IMR-90 (cell line): ENCODE data around the gene SAMM50. TPM values are rescaled to one million over a fixed set of nuclear protein-coding genes. Genes with fewer than 3 reads are reported as not detected.

Experiments used
- ATAC-seq: fragments of 200-7000 bp; cut with Tn5 transposase; 2 replicates; pipeline ENCODE4 v1.9.1; 2020; ENCODE audit warnings: low read depth, mild to moderate bottlenecking, moderate library complexity
- BruUV-seq: library from RNA; stranded (reverse); fragments of 400-500 nt; replicated peaks from 2 replicates; lab custom pipeline; 2021; lab: Mats Ljungman, UMichigan
- CTCF ChIA-PET: fragments of 300-600 bp; formaldehyde crosslinking; extraction: SDS; loops from one replicate; lab custom pipeline; 2021; ENCODE audit warnings: antibody characterized with exemption; lab: Yijun Ruan, JAX
- POLR2A ChIA-PET: fragments of 300-600 bp; sonication (Branson Sonifier 250); formaldehyde crosslinking; loops from one replicate; lab custom pipeline; 2022; ENCODE audit warnings: antibody characterized with exemption; ENCODE audit not compliant: unreplicated experiment; lab: Charles Lee
- DNase-seq: peaks from one replicate; pipeline ENCODE4 v3.0.0; 2013
- H2AFZ ChIP-seq: replicated peaks from 2 replicates; pipeline ENCODE3; 2013; ENCODE audit warnings: low read length, mild to moderate bottlenecking; ENCODE audit not compliant: poor library complexity
- H2AK5ac ChIP-seq: 2 replicates; pipeline ENCODE4 v1.6.1; 2013; ENCODE audit warnings: low read depth, low read length, inconsistent platforms
- H2AK9ac ChIP-seq: replicated peaks from 2 replicates; pipeline ENCODE3; 2013; ENCODE audit warnings: mild to moderate bottlenecking, low read depth, low read length, moderate library complexity; ENCODE audit not compliant: poor library complexity
- H2BK120ac ChIP-seq: 2 replicates; pipeline ENCODE4 v1.6.1; 2013; ENCODE audit warnings: low read depth, low read length, inconsistent platforms
- H2BK15ac ChIP-seq: 3 replicates; pipeline ENCODE4 v1.6.1; 2013; ENCODE audit warnings: low read depth, low read length, inconsistent platforms
- H2BK20ac ChIP-seq: 2 replicates; pipeline ENCODE4 v1.6.1; 2013; ENCODE audit warnings: low read depth, mild to moderate bottlenecking, inconsistent platforms, low read length, moderate library complexity
- H2BK5ac ChIP-seq: 2 replicates; pipeline ENCODE4 v1.6.1; 2013; ENCODE audit warnings: mild to moderate bottlenecking, low read depth, low read length, inconsistent platforms; ENCODE audit not compliant: poor library complexity, severe bottlenecking
- H3K14ac ChIP-seq: replicated peaks from 2 replicates; pipeline ENCODE4 v1.6.1; 2013; ENCODE audit warnings: low read depth, low read length, inconsistent platforms
- H3K18ac ChIP-seq: 2 replicates; pipeline ENCODE4 v1.6.1; 2013; ENCODE audit warnings: low read depth, low read length, control low read depth
- H3K23ac ChIP-seq: 2 replicates; pipeline ENCODE4 v1.6.1; 2013; ENCODE audit warnings: low read depth, low read length, inconsistent platforms
- H3K27ac ChIP-seq: 2 replicates; pipeline ENCODE4 v1.5.1; 2013; ENCODE audit warnings: mild to moderate bottlenecking, control low read depth, low read length; ENCODE audit not compliant: insufficient read depth
- H3K27me3 ChIP-seq: 2 replicates; pipeline ENCODE4 v1.6.1; 2013; ENCODE audit warnings: low read length; ENCODE audit not compliant: control insufficient read depth, insufficient read depth
- H3K36me3 ChIP-seq: 2 replicates; pipeline ENCODE4 v1.6.1; 2013; ENCODE audit warnings: low read length, mixed read lengths; ENCODE audit not compliant: control insufficient read depth, insufficient read depth
- H3K4ac ChIP-seq: 2 replicates; pipeline ENCODE4 v1.6.1; 2013; ENCODE audit warnings: low read depth, low read length, inconsistent platforms
- H3K4me1 ChIP-seq: 2 replicates; pipeline ENCODE4 v1.6.1; 2013; ENCODE audit warnings: low read length, mixed read lengths; ENCODE audit not compliant: control insufficient read depth, insufficient read depth
- H3K4me2 ChIP-seq: 2 replicates; pipeline ENCODE4 v1.6.1; 2013; ENCODE audit warnings: low read depth, mild to moderate bottlenecking, control low read depth, low read length, moderate library complexity
- H3K4me3 ChIP-seq: 2 replicates; pipeline ENCODE4 v1.5.1; 2013; ENCODE audit warnings: low read depth, mild to moderate bottlenecking, control low read depth, low read length, moderate library complexity; ENCODE audit not compliant: insufficient read depth
- H3K56ac ChIP-seq: 2 replicates; pipeline ENCODE4 v1.6.1; 2013; ENCODE audit warnings: low read length, inconsistent platforms; ENCODE audit not compliant: insufficient read depth; ENCODE audit errors: extremely low read depth
- H3K79me1 ChIP-seq, 2 experiments: 2 replicates each; pipeline ENCODE4 v1.6.1; 2013; ENCODE audit warnings: low read length in 2 of 2, inconsistent platforms in 1 of 2, low read depth in 1 of 2
- H3K9ac ChIP-seq: 2 replicates; pipeline ENCODE4 v1.6.1; 2013; ENCODE audit warnings: low read depth, low read length, control low read depth
- H3K9me1 ChIP-seq: 2 replicates; pipeline ENCODE4 v1.6.1; 2013; ENCODE audit warnings: low read length, inconsistent platforms; ENCODE audit not compliant: insufficient read depth
- H3K9me3 ChIP-seq: 2 replicates; pipeline ENCODE4 v1.6.1; 2013; ENCODE audit warnings: low read length; ENCODE audit not compliant: control insufficient read depth, insufficient read depth
- H4K20me1 ChIP-seq: 2 replicates; pipeline ENCODE4 v1.6.1; 2013; ENCODE audit warnings: low read length, inconsistent platforms; ENCODE audit not compliant: insufficient read depth
- H4K5ac ChIP-seq: 2 replicates; pipeline ENCODE4 v1.6.1; 2013; ENCODE audit warnings: mild to moderate bottlenecking, low read depth, low read length, control low read depth
- H4K8ac ChIP-seq, 2 experiments: 2 replicates each; pipeline ENCODE4 v1.6.1; 2013; ENCODE audit warnings: low read depth in 2 of 2, low read length in 2 of 2, control low read depth in 1 of 2, inconsistent platforms in 1 of 2
- H4K91ac ChIP-seq: 2 replicates; pipeline ENCODE4 v1.6.1; 2013; ENCODE audit warnings: low read depth, low read length, inconsistent platforms; ENCODE audit not compliant: insufficient read depth
- BHLHE40 ChIP-seq: fragments of 150-350 bp; IDR thresholded peaks from 2 replicates; pipeline ENCODE4 v1.6.1; 2016; ENCODE audit warnings: mild to moderate bottlenecking, low read depth, low read length
- CEBPB ChIP-seq: IDR thresholded peaks from 2 replicates; pipeline ENCODE4 v1.6.1; 2012; ENCODE audit warnings: low read depth, low read length, improper control_type of control experiment
- CHD1 ChIP-seq: IDR thresholded peaks from 2 replicates; pipeline ENCODE4 v1.6.1; 2012; ENCODE audit warnings: low read depth, low read length, improper control_type of control experiment
- FOS ChIP-seq: fragments of 150-350 bp; IDR thresholded peaks from 2 replicates; pipeline ENCODE4 v1.6.1; 2016; ENCODE audit warnings: low read depth, low read length
- MAFK ChIP-seq: IDR thresholded peaks from 2 replicates; pipeline ENCODE4 v1.6.1; 2012; ENCODE audit warnings: low read depth, low read length, improper control_type of control experiment
- MAZ ChIP-seq: IDR thresholded peaks from 2 replicates; pipeline ENCODE4 v1.6.1; 2012; ENCODE audit warnings: low read depth, mild to moderate bottlenecking, low read length, improper control_type of control experiment, moderate library complexity, borderline replicate concordance
- MXI1 ChIP-seq: IDR thresholded peaks from 2 replicates; pipeline ENCODE4 v1.6.1; 2012; ENCODE audit warnings: low read depth, mild to moderate bottlenecking, low read length, moderate library complexity, borderline replicate concordance
- NFE2L2 ChIP-seq: fragments of 150-350 bp; IDR thresholded peaks from 2 replicates; pipeline ENCODE4 v1.6.1; 2016; ENCODE audit warnings: low read depth, mild to moderate bottlenecking, low read length
- POLR2A ChIP-seq: IDR thresholded peaks from 2 replicates; pipeline ENCODE4 v1.6.1; 2012; ENCODE audit warnings: mild to moderate bottlenecking, low read depth, low read length
- RAD21 ChIP-seq: IDR thresholded peaks from 2 replicates; pipeline ENCODE4 v1.6.1; 2012; ENCODE audit warnings: low read length, improper control_type of control experiment
- RCOR1 ChIP-seq: IDR thresholded peaks from 2 replicates; pipeline ENCODE4 v1.6.1; 2012; ENCODE audit warnings: mild to moderate bottlenecking, low read length, improper control_type of control experiment; ENCODE audit not compliant: insufficient replicate concordance
- RFX5 ChIP-seq: IDR thresholded peaks from 2 replicates; pipeline ENCODE4 v1.8.0; 2012; ENCODE audit warnings: low read depth, mild to moderate bottlenecking, low read length, moderate library complexity
- SMC3 ChIP-seq: fragments of 150-350 bp; IDR thresholded peaks from 2 replicates; pipeline ENCODE4 v1.6.1; 2016; ENCODE audit warnings: low read depth, mild to moderate bottlenecking, antibody characterized with exemption, low read length, moderate library complexity
- WGBS, 2 experiments: methylation state at CpG; one replicate each; pipeline versions ENCODE4 v1.1.5 to v1.1.7; 2013; ENCODE audit warnings: missing lambda C conversion rate in 2 of 2; ENCODE audit not compliant: insufficient read length in 1 of 2; ENCODE audit errors: extremely low coverage in 2 of 2; 5-methylcytosine and 5-hydroxymethylcytosine counted together
- dilution Hi-C: fragments of 300-500 bp; cut with HindIII; formaldehyde crosslinking; loops from one replicate; pipeline ENCODE4 v1.14.3; 2018; ENCODE audit warnings: low sequenced_read_pairs; ENCODE audit not compliant: unreplicated experiment
- in situ Hi-C: fragments of 300-500 bp; cut with MboI; formaldehyde crosslinking; loops from 3 replicates; pipeline ENCODE4 v1.14.3; 2019; ENCODE audit warnings: low sequenced_read_pairs, inconsistent platforms, mixed read lengths
- intact Hi-C: fragments of 100-400 bp; cut with micrococcal nuclease; formaldehyde crosslinking; loops from 2 replicates; pipeline ENCODE4 v1.10.0; 2022
- polyA plus RNA-seq, 3 experiments: library from polyadenylated mRNA; depleted of rRNA; stranded (reverse); fragments of >200 nt; gene quantifications; 2 replicates each; pipeline ENCODE4 v1.2.3, GENCODE V29; 2012; ENCODE audit warnings: low replicate concordance in 1 of 3
- total RNA-seq: library from RNA; depleted of rRNA; stranded (reverse); fragments of >200 nt; gene quantifications from 2 replicates; pipeline ENCODE4 v1.2.3, GENCODE V29; 2012
- TF ChIP-seq, protein P1 (sequence below): fragments of 150-350 bp; IDR thresholded peaks from 2 replicates; pipeline ENCODE4 v1.6.1; 2017; ENCODE audit warnings: mild to moderate bottlenecking, antibody characterized with exemption, low read length, low read depth
- TF ChIP-seq, protein P2 (sequence below): conservative IDR thresholded peaks from 2 replicates; pipeline ENCODE4 v1.5.1; 2012; ENCODE audit warnings: mild to moderate bottlenecking, low read depth, low read length, improper control_type of control experiment

Gene SAMM50
- total and polyA plus RNA-seq, 2 of the 4 experiments (the other 2 are of a cell fraction): 40.6 to 43.7 TPM

GRCh38 chr22:43976861-43977795 is 21.9 kb downstream of the SAMM50 start:
- CTCF ChIA-PET: interaction anchor here (0.9 kb wide), 1 partner anchor 16 kb away, joined by 3 read pairs; no protein-coding TSS in a partner anchor
- Histone ChIP-seq H3K27me3 (no peaks in the 10 kb centered on the region), H2BK15ac (no peak overlapping the region), H2BK120ac (no peak overlapping the region), H2BK5ac (no peak overlapping the region), H3K14ac (no peak overlapping the region), H3K4me2 (no peak overlapping the region), H3K9me3 (no peaks in the 10 kb centered on the region), H2BK20ac (no peak overlapping the region), H4K91ac (no peak overlapping the region), H4K8ac (no peak overlapping the region), H2AK9ac (no peak overlapping the region), H4K20me1 (no peaks in the 10 kb centered on the region; the same call in 1 of the 2 replicates), H4K5ac (no peak overlapping the region), H3K27ac (no peak overlapping the region), H3K4ac (no peak overlapping the region), H3K18ac (no peak overlapping the region), H3K56ac (no peak overlapping the region), H3K4me3 (no peak overlapping the region), H3K9me1 (no peaks in the 10 kb centered on the region), H2AK5ac (no peak overlapping the region), H3K36me3 (peaks cover 65% of the 10 kb centered on the region), H3K9ac (no peak overlapping the region), H2AFZ (no peak overlapping the region), H3K23ac (no peak overlapping the region), H3K4me1 (no peaks in the 10 kb centered on the region), H3K79me1 (no peaks in the 10 kb centered on the region)
- POLR2A ChIA-PET: no interaction called here
- BruUV-seq: no TSS peak
- intact Hi-C loops (no loop called here), dilution Hi-C loops (no loop called here), in situ Hi-C loops (no loop called here)
- ATAC-seq: no peak
- 91% methylated on average over 7 of the region's 19 CpGs; no CpG with 5 or more reads in 1 of the 2 experiments for WGBS, 2 experiments
- DNase-seq: no peak
- no peak for TF ChIP-seq RAD21
- no peak for TF ChIP-seq BHLHE40
- TF ChIP-seq FOS: no peak
- TF ChIP-seq SMC3: no peak
- TF ChIP-seq CHD1: no peak
- TF ChIP-seq, protein P1, sequence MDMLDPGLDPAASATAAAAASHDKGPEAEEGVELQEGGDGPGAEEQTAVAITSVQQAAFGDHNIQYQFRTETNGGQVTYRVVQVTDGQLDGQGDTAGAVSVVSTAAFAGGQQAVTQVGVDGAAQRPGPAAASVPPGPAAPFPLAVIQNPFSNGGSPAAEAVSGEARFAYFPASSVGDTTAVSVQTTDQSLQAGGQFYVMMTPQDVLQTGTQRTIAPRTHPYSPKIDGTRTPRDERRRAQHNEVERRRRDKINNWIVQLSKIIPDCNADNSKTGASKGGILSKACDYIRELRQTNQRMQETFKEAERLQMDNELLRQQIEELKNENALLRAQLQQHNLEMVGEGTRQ: no peak
- no peak for TF ChIP-seq RFX5
- TF ChIP-seq POLR2A: no peak
- TF ChIP-seq MAZ: no peak
- TF ChIP-seq NFE2L2: no peak
- TF ChIP-seq, protein P2, sequence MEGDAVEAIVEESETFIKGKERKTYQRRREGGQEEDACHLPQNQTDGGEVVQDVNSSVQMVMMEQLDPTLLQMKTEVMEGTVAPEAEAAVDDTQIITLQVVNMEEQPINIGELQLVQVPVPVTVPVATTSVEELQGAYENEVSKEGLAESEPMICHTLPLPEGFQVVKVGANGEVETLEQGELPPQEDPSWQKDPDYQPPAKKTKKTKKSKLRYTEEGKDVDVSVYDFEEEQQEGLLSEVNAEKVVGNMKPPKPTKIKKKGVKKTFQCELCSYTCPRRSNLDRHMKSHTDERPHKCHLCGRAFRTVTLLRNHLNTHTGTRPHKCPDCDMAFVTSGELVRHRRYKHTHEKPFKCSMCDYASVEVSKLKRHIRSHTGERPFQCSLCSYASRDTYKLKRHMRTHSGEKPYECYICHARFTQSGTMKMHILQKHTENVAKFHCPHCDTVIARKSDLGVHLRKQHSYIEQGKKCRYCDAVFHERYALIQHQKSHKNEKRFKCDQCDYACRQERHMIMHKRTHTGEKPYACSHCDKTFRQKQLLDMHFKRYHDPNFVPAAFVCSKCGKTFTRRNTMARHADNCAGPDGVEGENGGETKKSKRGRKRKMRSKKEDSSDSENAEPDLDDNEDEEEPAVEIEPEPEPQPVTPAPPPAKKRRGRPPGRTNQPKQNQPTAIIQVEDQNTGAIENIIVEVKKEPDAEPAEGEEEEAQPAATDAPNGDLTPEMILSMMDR: no peak
- no peak for TF ChIP-seq CEBPB
- TF ChIP-seq RCOR1: no peak
- TF ChIP-seq MAFK: no peak
- no peak for TF ChIP-seq MXI1
